ENCODE results near the gene TEX38.

- TF ChIP-seq CTCF (IDR thresholded peaks at IDR 0.05) (no peak), EP300 (IDR thresholded peaks at IDR 0.05; ENCODE audit: low read depth) (no peak), POLR2AphosphoS5 (IDR thresholded peaks at IDR 0.05) (no peak), POLR2A (IDR thresholded peaks at IDR 0.05) (no peak)
These were observed 50.1 kb downstream of the TEX38 start for GRCh38 chr1:46721686-46722205.
